Posterior vena cava (tissue), 2 donors: Measurements from ENCODE around the gene CELF5. TPM values are rescaled to one million over a fixed set of nuclear protein-coding genes. Genes with fewer than 3 reads are reported as not detected.

ENCODE experiments used
- total RNA-seq, 2 donors: library from RNA; stranded (reverse); fragmentation: NEBNext Ultra II Directional; extraction: Animal tissue kit (Norgen Biotek cat#: 25700); gene quantifications; one replicate each; pipeline ENCODE4 v1.2.1, GENCODE V29; 2021
- donor health status: DM: yes; HTN: yes; CAD: no.
- donor health status: DM: yes; HTN: yes; CAD: no.

Gene CELF5
- total RNA-seq, 2 donors from 2014 or later = not detected

Other genes with a start within 250 kb of the CELF5 start
- gene TLE6, start 247.1 kb upstream of the CELF5 start, total RNA-seq = 1 to 10 TPM in 1 of 2 donors, under 1 TPM in 1; 0.57 to 3.4 TPM
- 10 to 100 TPM; 39.4 to 61.4 TPM for gene TLE2, start 195.4 kb upstream of the CELF5 start, total RNA-seq
- gene TLE5, start 162.2 kb upstream of the CELF5 start, total RNA-seq = 100 to 1,000 TPM; 344 to 424 TPM
- 10 to 100 TPM; 71.9 to 76.5 TPM for gene GNA11, start 130.3 kb upstream of the CELF5 start, total RNA-seq
- 1 to 10 TPM; 7.0 to 9.9 TPM for gene GNA15, start 88.6 kb upstream of the CELF5 start, total RNA-seq
- gene S1PR4, start 45.9 kb upstream of the CELF5 start, total RNA-seq = 1 to 10 TPM; 1.7 to 3.1 TPM
- 10 to 100 TPM; 37.7 to 40.4 TPM for gene NCLN, start 38.7 kb upstream of the CELF5 start, total RNA-seq
- 100 to 1,000 TPM; 196 to 223 TPM for gene NFIC, start 141.9 kb downstream of the CELF5 start, total RNA-seq